Activated CD8-positive, alpha-beta T cell treated with anti-CD3 and anti-CD28 coated beads, Interleukin-2, amount 10 ng/mL, durations not matched to agents 7 days and 5 days (primary cell): ENCODE measurements around the gene MFGE8. TPM values are rescaled to one million over a fixed set of nuclear protein-coding genes. Genes with fewer than 3 reads are reported as not detected.
"Not testable (repeated sequence)": the region's sequence is repeated elsewhere in the genome, so short reads cannot be mapped to it uniquely, and the experiment has no call there.

Source experiments
- ATAC-seq: fragments of 150-1000 bp; cut with Tn5 transposase; one replicate; pipeline ENCODE4 v1.10.0; 2021; ENCODE audit warnings: moderate library complexity
- CTCF ChIA-PET: fragments of 350-600 bp; sonication (Branson Sonifier 250); formaldehyde crosslinking; loops from one replicate; lab custom pipeline; 2021; ENCODE audit warnings: antibody characterized with exemption; lab: Charles Lee
- POLR2A ChIA-PET: fragments of 350-600 bp; sonication (Branson Sonifier 250); formaldehyde crosslinking; loops from one replicate; lab custom pipeline; 2021; ENCODE audit warnings: antibody characterized with exemption; lab: Charles Lee
- DNase-seq: peaks from one replicate; pipeline ENCODE4 v3.0.0-alpha.2; 2020
- H3K27ac Mint-ChIP-seq: one replicate; pipeline ENCODE4 v1.8.0; 2021; ENCODE audit warnings: mild to moderate bottlenecking, mixed read lengths
- H3K27me3 Mint-ChIP-seq: one replicate; pipeline ENCODE4 v1.8.0; 2021; ENCODE audit warnings: low read depth, mixed read lengths
- H3K36me3 Mint-ChIP-seq: one replicate; pipeline ENCODE4 v1.8.0; 2021; ENCODE audit warnings: low read depth, mixed read lengths
- H3K4me1 Mint-ChIP-seq: one replicate; pipeline ENCODE4 v1.8.0; 2021; ENCODE audit warnings: low read depth, mixed read lengths
- H3K4me3 Mint-ChIP-seq: one replicate; pipeline ENCODE4 v1.8.0; 2021; ENCODE audit warnings: mild to moderate bottlenecking, mixed read lengths
- H3K9me3 Mint-ChIP-seq: one replicate; pipeline ENCODE4 v1.8.0; 2022; ENCODE audit warnings: mixed read lengths; ENCODE audit not compliant: insufficient read depth
- total RNA-seq, 2 experiments: library from RNA; stranded (reverse); gene quantifications; one replicate each; pipeline ENCODE4 v1.2.3, GENCODE V29; 2021

MFGE8 gene
- total RNA-seq, 2 experiments from 2014 or later, result 34.7 to 44.8 TPM

DNA sequence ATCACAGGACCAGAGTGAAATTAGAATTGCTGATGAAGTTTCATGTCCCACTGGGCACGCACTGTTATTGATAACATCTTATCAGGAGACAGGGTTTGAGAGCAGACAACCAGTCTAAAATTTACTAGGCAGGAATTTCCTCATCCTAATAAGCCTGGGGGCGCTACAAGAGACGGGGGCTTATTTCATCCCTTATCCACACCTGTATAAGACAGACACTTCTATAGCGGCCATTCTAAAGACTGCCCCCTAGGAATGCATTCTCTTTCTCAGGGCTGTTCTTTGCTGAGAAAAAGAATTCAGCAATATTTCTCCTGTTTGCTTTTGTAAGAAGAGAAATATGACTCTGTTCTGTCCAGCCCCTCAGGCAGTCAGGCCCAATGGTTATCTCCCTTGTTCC is 21.3 kb upstream of the MFGE8 start:
- H3K27me3 Mint-ChIP-seq, CTCF ChIA-PET, H3K4me1 Mint-ChIP-seq, DNase-seq, H3K4me3 Mint-ChIP-seq, ATAC-seq, H3K9me3 Mint-ChIP-seq, POLR2A ChIA-PET, H3K27ac Mint-ChIP-seq, H3K36me3 Mint-ChIP-seq: not testable (repeated sequence)

DNA sequence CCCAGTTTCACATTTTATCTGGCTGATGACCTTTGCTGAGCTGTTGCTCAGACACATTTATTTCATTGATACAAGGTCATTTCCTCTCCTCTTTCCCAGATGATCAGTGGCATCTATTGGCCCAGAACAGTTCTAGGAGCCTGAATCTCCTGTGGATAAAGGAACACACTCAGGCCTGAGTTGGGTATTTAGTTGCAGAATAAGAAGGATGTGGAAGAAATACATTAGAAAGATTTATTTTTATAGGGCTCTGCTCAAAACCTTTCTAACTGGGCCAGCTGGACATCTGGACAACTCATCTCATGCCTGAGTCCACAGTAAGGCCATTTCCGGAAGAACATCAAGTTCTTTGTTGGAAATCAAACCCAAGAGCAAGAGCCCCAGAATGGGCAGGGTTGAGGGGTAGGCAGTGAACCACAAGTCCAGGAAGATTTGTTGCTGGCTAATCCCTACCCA is 19.7 kb upstream of the MFGE8 start:
- Mint-ChIP-seq H3K27me3 (peaks cover 8% of the 10 kb centered on the region), H3K36me3 (no peaks in the 10 kb centered on the region), H3K9me3 (no peaks in the 10 kb centered on the region), H3K4me1 (no peaks in the 10 kb centered on the region), H3K27ac (no peak overlapping the region), H3K4me3 (no peak overlapping the region)
- ChIA-PET CTCF (no interaction called here), POLR2A (no interaction called here)
- DNase-seq (no peak), ATAC-seq (no peak)

DNA sequence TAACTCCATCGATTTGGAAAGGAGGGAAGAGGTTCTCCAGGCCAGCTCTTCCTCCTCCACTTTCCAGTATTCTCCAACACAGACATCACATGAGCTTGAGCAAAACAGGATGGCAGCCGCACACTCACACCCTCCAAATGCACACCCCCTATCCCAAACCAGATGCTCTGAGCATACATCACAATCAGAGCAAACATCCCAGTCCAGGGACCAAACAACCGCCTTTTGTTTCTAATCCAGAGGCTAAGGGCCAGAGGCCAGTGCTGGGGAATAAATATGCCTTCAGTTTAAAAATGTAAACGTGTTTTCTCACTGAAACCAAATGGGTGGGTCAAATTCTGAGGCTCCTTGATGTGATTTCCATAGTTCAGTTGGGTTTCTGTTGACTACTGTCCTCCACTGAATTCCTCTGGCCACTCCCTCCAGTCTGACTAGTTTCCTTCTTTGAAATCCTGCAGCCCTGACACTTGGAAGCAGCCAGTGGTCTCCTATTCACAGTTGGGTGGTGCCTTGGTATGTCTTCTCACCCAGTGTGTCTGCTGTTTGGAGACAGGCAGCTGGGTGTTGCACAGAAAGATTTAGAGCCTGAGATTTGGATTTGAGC is 19.2 kb upstream of the MFGE8 start:
- H3K4me3 Mint-ChIP-seq, result no peak overlapping the region
- ATAC-seq (no peak), DNase-seq (no peak)
- POLR2A ChIA-PET, result no interaction called here
- peaks cover 8% of the 10 kb centered on the region for H3K27me3 Mint-ChIP-seq
- H3K9me3 Mint-ChIP-seq, result no peaks in the 10 kb centered on the region
- H3K36me3 Mint-ChIP-seq, result no peaks in the 10 kb centered on the region
- no peaks in the 10 kb centered on the region for H3K4me1 Mint-ChIP-seq
- CTCF ChIA-PET, result no interaction called here
- no peak overlapping the region for H3K27ac Mint-ChIP-seq

DNA sequence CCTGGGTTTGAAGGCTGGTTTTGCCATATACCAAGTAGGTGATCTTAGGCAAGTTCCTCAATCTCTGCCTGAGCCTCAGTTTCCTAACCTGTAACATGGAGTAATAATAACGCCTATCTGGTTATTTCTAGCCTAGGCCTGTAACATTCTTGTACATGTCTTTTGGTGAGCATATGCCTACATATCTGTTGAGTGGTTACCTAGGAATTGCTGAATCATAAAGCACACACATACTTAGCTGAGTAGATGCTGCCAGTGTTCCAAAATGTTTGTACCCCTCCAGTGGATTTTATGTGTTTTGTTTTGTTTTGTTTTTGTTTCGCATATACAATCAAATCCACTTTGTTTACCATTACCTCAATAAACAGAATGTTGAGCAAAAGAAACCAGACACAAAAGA is 17.4 kb upstream of the MFGE8 start:
- peaks cover 11% of the 10 kb centered on the region for H3K27me3 Mint-ChIP-seq
- H3K4me3 Mint-ChIP-seq, result no peak overlapping the region
- no peaks in the 10 kb centered on the region for H3K9me3 Mint-ChIP-seq
- POLR2A ChIA-PET, result no interaction called here
- DNase-seq (no peak), ATAC-seq (no peak)
- CTCF ChIA-PET, result no interaction called here
- no peak overlapping the region for H3K27ac Mint-ChIP-seq
- no peaks in the 10 kb centered on the region for H3K36me3 Mint-ChIP-seq
- H3K4me1 Mint-ChIP-seq, result no peaks in the 10 kb centered on the region

DNA sequence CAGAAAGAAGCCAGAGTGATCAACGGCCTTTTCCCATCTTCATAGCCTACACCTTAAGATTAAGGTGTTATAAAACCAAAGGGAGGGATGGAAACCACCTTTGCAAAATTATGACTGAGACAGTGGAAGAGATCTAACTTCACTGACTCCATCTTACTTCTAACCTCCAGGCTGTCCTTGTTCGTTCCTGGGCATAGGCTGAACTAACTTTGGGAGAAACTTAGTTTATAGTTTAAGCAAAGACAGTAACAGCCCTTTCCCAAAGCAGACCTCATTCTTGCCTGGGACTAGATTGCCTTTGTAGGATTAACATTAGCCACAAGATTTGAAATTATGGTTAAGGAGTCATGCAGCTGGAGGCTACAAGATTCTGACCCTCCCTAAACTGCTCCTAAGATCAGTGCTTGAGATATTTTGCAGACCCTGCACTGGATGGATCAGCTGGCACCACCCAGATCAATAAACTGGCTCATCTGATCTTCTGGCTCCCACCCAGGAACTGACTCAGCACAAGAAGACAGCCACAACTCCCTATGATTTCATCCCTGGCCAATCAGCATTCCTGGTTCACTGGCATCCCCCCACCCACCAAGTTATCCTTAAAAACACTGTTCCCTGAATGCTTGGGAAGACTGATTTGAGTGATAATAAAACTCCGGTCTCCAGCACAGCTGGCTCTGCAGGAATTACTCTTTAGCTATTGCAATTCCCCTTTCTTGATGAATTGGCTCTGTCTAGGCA is 16.3 kb upstream of the MFGE8 start:
- H3K27ac Mint-ChIP-seq, ATAC-seq, H3K9me3 Mint-ChIP-seq, DNase-seq, H3K4me1 Mint-ChIP-seq, H3K4me3 Mint-ChIP-seq, CTCF ChIA-PET, H3K36me3 Mint-ChIP-seq: not testable (repeated sequence)
- POLR2A ChIA-PET, result interaction anchor here (0.6 kb wide), 1 partner anchor 161 kb away, joined by 3 read pairs; no protein-coding TSS in a partner anchor
- peaks cover 11% of the 10 kb centered on the region for H3K27me3 Mint-ChIP-seq

DNA sequence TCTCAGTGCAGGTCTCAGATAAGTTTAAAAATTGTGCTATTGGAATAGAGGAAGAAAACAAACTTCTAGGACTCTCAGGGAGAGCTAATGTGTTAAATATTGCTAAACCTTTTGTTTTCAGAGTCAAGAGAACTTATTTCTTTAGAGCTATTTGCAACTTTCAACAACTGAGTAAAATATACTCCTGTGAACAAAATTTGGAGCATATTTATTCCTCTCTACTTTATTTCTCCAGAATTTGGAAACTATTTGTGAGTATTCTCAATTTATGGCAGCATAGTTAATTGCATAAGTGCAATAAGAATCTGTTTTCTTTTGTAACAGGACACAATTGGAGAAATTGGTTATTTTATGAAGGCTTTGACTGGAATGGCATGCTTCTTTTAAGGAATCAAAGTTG is 15.0 kb upstream of the MFGE8 start:
- H3K27ac Mint-ChIP-seq, H3K4me3 Mint-ChIP-seq, ATAC-seq, H3K4me1 Mint-ChIP-seq, DNase-seq, POLR2A ChIA-PET, H3K36me3 Mint-ChIP-seq, H3K9me3 Mint-ChIP-seq, CTCF ChIA-PET: not testable (repeated sequence)
- H3K27me3 Mint-ChIP-seq, result peaks cover 11% of the 10 kb centered on the region

DNA sequence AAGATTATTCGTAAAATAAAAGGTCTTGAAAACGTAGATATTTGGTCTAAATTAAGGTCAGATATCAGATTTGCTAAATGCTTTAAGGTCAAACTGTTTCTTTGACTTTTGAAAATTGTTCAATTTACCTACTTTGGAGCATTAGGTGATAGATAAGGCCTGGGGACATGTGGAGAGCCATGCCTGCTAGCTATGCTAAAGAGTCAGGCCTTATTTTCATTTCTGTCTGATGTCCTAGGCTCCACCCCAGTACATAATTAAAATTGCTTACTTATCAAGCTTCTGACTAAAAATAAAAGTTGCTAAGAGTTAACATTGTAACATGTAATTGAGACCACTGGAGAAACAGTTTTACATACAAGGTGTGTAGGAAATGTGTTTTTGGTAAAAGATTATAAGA is 12.5 kb upstream of the MFGE8 start:
- not testable (repeated sequence) for H3K27ac Mint-ChIP-seq, H3K4me3 Mint-ChIP-seq, H3K9me3 Mint-ChIP-seq, H3K36me3 Mint-ChIP-seq, H3K27me3 Mint-ChIP-seq, H3K4me1 Mint-ChIP-seq, DNase-seq, ATAC-seq
- ChIA-PET POLR2A (interaction anchor here (0.6 kb wide), 1 partner anchor 53 kb away, joined by 6 read pairs; no protein-coding TSS in a partner anchor), CTCF (interaction anchor here (7.8 kb wide), 1 partner anchor 21 kb away, joined by 30 read pairs; no protein-coding TSS in a partner anchor)

DNA sequence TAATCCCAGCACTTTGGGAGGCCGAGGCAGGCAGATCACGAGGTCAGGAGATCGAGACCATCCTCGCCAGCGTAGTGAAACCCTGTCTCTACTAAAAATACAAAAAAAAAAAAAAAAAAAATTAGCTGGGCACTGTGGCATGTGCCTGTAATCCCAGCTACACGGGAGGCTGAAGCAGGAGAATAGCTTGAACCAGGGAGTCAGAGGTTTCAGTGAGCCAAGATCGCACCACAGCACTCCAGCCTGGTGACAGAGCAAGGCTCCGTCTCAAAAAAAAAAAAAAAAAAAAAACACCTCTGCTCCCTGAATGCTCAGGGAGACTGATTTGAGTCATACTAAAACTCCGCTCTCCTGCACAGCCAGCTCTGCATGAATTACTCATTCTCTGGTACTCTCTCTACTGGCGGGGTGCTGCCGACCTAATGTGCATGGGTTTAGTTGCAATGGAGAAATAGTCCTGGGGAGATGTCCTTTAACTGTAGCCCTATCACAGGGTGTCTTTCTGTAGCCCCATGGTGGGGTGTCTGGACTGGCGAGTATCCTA is 7.8 kb upstream of the MFGE8 start:
- CTCF ChIA-PET, result interaction anchor here (1.0 to 7.8 kb wide), 2 partner anchors 16 to 92 kb away, joined by 3 to 30 read pairs; no protein-coding TSS in a partner anchor
- POLR2A ChIA-PET, H3K4me1 Mint-ChIP-seq, H3K27ac Mint-ChIP-seq, ATAC-seq, H3K9me3 Mint-ChIP-seq, H3K4me3 Mint-ChIP-seq, H3K36me3 Mint-ChIP-seq, DNase-seq: not testable (repeated sequence)
- peaks cover 11% of the 10 kb centered on the region for H3K27me3 Mint-ChIP-seq

DNA sequence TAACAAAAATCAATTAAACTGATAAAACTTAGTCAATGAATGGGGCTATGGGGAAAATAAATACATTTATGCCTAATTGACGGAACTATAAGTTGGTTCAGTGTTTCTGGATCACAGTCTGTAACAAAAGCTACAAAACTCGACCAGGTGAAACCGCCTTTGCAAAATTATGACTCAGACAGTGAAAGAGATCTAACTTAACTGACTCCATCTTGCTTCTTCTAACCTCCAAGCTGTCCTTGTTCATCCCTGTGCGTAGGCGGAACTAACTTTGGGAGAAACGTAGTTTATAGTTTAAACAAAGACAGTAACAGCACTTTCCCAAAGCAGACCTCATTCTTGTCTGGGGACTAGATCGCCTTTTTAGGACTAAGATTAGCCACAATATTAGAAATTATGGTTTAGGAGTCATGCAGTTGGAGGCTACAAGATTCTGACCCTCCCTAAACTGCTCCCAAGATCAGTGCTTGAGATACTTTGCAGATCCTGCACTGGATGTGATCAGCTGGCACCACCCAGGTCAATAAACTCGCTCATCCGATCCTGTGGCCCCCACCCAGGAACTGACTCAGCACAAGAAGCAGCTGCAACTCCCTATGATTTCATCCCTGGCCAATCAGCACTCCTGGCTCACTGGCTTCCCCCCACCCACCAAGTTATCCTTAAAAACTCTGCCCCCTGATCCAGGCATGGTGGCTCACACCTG is 7.2 kb upstream of the MFGE8 start:
- no peaks in the 10 kb centered on the region for H3K36me3 Mint-ChIP-seq
- ChIA-PET CTCF (interaction anchor here (1.0 to 7.8 kb wide), 2 partner anchors 16 to 93 kb away, joined by 3 to 30 read pairs; no protein-coding TSS in a partner anchor), POLR2A (no interaction called here)
- H3K27ac Mint-ChIP-seq, result no peak overlapping the region
- ATAC-seq, result no peak
- H3K27me3 Mint-ChIP-seq, result peaks cover 9% of the 10 kb centered on the region
- peaks cover 9% of the 10 kb centered on the region for H3K4me1 Mint-ChIP-seq
- no peaks in the 10 kb centered on the region for H3K9me3 Mint-ChIP-seq
- no peak overlapping the region for H3K4me3 Mint-ChIP-seq
- no peak for DNase-seq

DNA sequence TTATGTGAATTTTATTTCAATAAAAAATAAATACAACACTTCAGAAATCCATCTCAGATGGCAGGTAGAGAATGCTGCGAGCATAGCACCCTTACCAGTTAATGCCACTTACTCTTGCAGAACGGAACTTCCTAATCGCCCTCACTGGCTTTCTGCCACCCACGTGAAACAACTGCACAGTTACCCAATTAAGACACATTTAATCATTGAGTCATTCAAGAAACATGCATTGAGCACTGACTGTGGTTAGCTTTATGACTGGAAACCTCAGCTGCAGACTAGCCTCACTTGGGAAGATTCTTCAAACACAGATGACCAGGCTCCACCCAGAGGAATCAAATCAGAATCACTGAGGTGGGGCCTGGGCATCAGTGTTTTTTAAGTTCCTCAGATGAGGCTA is 5.6 kb upstream of the MFGE8 start:
- Mint-ChIP-seq H3K36me3 (no peaks in the 10 kb centered on the region), H3K4me1 (peaks cover 9% of the 10 kb centered on the region), H3K4me3 (no peak overlapping the region), H3K27ac (no peak overlapping the region), H3K9me3 (no peaks in the 10 kb centered on the region), H3K27me3 (peaks cover 9% of the 10 kb centered on the region)
- ChIA-PET POLR2A (no interaction called here), CTCF (no interaction called here)
- no peak for DNase-seq
- ATAC-seq, result peak; percentile 30

DNA sequence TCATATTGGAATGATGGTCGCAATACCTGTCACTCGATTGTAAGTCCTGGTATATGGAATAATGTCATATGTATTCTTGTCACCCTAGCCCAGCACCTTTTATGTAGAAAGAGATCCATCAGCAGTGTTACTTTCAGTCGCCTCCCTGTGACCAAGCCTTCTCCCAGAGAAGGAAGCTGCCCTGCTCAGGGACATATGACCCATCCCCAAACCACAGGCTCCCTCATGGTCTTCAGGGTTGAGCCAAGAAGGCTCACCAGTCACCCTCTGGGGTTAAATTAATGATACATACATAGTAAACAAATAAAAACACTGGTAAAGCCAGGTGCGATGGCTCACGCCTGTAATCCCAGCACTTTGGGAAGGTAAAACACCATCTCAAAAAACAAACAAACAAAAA is 4.6 kb upstream of the MFGE8 start:
- no peak overlapping the region for H3K4me3 Mint-ChIP-seq
- ATAC-seq (no peak), DNase-seq (no peak)
- peaks cover 9% of the 10 kb centered on the region for H3K27me3 Mint-ChIP-seq
- ChIA-PET POLR2A (no interaction called here), CTCF (no interaction called here)
- H3K9me3 Mint-ChIP-seq, result no peaks in the 10 kb centered on the region
- H3K36me3 Mint-ChIP-seq, result no peaks in the 10 kb centered on the region
- H3K4me1 Mint-ChIP-seq, result peaks cover 13% of the 10 kb centered on the region
- H3K27ac Mint-ChIP-seq, result no peak overlapping the region
